Esophagus squamous epithelium (tissue), 4 donors: ENCODE data around the gene RANBP2.

Source experiments
- POLR2A ChIP-seq, 4 donors: fragments of 450-650 bp; IDR thresholded peaks; one replicate each; pipeline ENCODE4 v1.6.1; 2017; ENCODE audit warnings: antibody characterized with exemption in 4 of 4, mild to moderate bottlenecking in 4 of 4, moderate library complexity in 3 of 4
- TF ChIP-seq, protein P1 (sequence below), 6 experiments: fragments of 450-650 bp in 4 of 6; fragments of 200-600 bp in 2 of 6; sonication (generic) in 2 of 6; IDR thresholded peaks; one replicate each; pipeline ENCODE4 v1.5.1; 2016 to 2019; ENCODE audit warnings: antibody characterized with exemption in 6 of 6, mild to moderate bottlenecking in 4 of 6, moderate library complexity in 4 of 6

GRCh38 chr2:108825736-108826135 lies 106.5 kb downstream of the RANBP2 start:
- TF ChIP-seq, protein P1, sequence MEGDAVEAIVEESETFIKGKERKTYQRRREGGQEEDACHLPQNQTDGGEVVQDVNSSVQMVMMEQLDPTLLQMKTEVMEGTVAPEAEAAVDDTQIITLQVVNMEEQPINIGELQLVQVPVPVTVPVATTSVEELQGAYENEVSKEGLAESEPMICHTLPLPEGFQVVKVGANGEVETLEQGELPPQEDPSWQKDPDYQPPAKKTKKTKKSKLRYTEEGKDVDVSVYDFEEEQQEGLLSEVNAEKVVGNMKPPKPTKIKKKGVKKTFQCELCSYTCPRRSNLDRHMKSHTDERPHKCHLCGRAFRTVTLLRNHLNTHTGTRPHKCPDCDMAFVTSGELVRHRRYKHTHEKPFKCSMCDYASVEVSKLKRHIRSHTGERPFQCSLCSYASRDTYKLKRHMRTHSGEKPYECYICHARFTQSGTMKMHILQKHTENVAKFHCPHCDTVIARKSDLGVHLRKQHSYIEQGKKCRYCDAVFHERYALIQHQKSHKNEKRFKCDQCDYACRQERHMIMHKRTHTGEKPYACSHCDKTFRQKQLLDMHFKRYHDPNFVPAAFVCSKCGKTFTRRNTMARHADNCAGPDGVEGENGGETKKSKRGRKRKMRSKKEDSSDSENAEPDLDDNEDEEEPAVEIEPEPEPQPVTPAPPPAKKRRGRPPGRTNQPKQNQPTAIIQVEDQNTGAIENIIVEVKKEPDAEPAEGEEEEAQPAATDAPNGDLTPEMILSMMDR (IDR thresholded peaks at IDR 0.05) = no peak
- TF ChIP-seq POLR2A (IDR thresholded peaks at IDR 0.05) = no peak
